ENCODE measurements around the gene FREY1. TPM values are rescaled to one million over a fixed set of nuclear protein-coding genes. Genes with fewer than 3 reads are reported as not detected.

FREY1 gene, protein sequence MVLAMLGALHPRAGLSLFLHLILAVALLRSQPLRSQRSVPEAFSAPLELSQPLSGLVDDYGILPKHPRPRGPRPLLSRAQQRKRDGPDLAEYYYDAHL
- under 1 TPM; 0.38 to 0.74 (median 0.68) TPM for total RNA-seq (2021; fragmentation: NEBNext Ultra II Directional; extraction: Animal tissue kit (Norgen Biotek cat#: 25700))
- long read RNA-seq, result 0 reads

DNA sequence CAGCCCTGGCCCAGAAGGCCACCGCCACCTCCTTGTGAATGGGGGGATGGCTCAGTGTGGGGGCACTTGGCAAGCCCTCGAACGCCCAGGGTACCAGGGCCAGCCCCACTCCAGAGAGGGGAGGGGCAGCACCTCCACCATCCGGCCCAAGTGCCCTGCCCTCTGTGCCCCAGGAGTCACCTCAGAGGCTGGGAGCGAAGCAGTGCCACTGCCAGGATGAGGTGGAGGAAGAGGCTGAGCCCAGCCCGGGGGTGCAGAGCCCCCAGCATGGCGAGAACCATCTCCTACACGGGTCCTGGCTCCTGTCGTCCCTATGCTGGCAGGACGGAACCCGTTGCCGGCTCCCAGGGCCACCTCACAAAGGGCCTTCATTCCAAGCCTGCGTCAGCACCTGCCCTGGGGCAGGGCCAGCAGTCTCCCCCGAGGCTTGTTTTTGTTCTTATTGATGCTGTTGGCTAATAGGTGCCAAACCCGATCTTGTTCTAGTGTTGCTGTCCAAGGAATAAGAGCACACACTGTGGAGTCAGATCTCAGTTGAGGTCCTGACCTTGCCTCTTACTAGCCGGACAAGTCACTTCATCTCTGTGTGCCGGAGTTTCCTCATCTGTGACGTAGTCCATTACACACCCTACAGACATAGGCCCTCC, at the start of gene FREY1:
TSS of gene FREY1 (minus strand) at position 307 of the 647 bp plus-strand sequence. CDS start at position 281, 26 bp downstream.
- TF ChIP-seq, protein P1, sequence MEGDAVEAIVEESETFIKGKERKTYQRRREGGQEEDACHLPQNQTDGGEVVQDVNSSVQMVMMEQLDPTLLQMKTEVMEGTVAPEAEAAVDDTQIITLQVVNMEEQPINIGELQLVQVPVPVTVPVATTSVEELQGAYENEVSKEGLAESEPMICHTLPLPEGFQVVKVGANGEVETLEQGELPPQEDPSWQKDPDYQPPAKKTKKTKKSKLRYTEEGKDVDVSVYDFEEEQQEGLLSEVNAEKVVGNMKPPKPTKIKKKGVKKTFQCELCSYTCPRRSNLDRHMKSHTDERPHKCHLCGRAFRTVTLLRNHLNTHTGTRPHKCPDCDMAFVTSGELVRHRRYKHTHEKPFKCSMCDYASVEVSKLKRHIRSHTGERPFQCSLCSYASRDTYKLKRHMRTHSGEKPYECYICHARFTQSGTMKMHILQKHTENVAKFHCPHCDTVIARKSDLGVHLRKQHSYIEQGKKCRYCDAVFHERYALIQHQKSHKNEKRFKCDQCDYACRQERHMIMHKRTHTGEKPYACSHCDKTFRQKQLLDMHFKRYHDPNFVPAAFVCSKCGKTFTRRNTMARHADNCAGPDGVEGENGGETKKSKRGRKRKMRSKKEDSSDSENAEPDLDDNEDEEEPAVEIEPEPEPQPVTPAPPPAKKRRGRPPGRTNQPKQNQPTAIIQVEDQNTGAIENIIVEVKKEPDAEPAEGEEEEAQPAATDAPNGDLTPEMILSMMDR (IDR thresholded peaks at IDR 0.05), result no peak

DNA sequence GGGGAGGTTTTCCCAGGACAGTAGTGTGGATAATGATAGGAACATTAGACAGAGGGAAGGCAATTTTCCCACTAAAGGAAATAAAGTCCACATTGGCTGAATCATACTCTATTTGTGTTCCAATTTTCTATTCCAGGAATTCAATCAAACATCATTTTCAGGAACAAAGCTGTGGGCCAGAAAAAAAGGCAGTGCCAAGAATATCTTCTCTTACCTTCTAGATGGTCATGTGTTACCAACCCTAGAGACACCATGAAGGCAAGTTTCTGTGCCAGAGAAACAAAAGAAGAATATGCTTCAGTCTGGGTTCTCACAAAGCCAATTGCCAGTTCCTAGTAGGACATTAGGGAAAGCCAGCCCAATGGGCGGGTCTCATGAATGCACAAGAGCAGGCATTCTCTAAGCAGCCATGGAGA, 42.9 kb upstream of the FREY1 start:
- Mint-ChIP-seq H3K4me1 (ENCODE audit: low read depth) (no peaks in the 10 kb centered on the region), H3K27me3 (ENCODE audit: insufficient read depth) (no peaks in the 10 kb centered on the region; the same call in 1 of the 2 replicates), H3K27ac (no peak overlapping the region), H3K36me3 (ENCODE audit: low read depth) (peaks cover 38% of the 10 kb centered on the region), H3K4me3 (no peak overlapping the region), H3K9me3 (no peaks in the 10 kb centered on the region)
- DNase-seq, result no peak
- TF ChIP-seq, protein P1 (IDR thresholded peaks at IDR 0.05), result no peak

More for the DNA sequence above, at the start of gene FREY1:
- DNase-seq, result no peak
- H3K27ac Mint-ChIP-seq, result no peak within 1 kb of the TSS
- no peaks in the 10 kb centered on the region; the same call in 1 of the 2 replicates for H3K27me3 Mint-ChIP-seq (ENCODE audit: insufficient read depth)
- H3K36me3 Mint-ChIP-seq (ENCODE audit: low read depth), result no peaks in the 10 kb centered on the region
- H3K4me3 Mint-ChIP-seq, result no peak within 1 kb of the TSS
- H3K4me1 Mint-ChIP-seq (ENCODE audit: low read depth), result peaks cover 6% of the 10 kb centered on the region; the same call in 1 of the 2 replicates
- H3K9me3 Mint-ChIP-seq, result no peaks in the 10 kb centered on the region

DNA sequence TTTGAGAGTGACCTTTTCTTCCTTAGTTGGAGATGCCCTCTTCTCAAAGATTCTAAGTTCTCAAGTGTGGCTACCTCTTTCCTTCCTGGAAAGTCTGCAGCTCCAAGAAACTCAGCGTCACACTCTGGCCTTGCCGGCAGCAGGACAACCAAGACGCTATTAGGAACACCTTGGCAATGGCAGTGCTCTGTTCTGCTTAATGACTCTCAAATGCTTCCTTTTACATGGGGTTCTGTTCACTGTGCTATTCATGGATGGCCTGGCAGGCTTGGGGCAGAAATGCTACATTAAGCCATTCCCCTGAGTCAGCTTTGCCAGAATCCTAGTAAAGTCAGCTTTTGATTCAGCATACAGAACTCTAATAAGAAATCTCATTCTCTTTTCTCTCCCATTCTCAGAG, 41.3 kb upstream of the FREY1 start:
- Mint-ChIP-seq H3K27me3 (ENCODE audit: insufficient read depth) (no peaks in the 10 kb centered on the region; the same call in 1 of the 2 replicates), H3K9me3 (no peaks in the 10 kb centered on the region), H3K4me1 (ENCODE audit: low read depth) (no peaks in the 10 kb centered on the region), H3K27ac (no peak overlapping the region), H3K4me3 (no peak overlapping the region), H3K36me3 (ENCODE audit: low read depth) (peaks cover 41% of the 10 kb centered on the region)
- no peak for DNase-seq
- TF ChIP-seq, protein P1 (IDR thresholded peaks at IDR 0.05), result no peak

DNA sequence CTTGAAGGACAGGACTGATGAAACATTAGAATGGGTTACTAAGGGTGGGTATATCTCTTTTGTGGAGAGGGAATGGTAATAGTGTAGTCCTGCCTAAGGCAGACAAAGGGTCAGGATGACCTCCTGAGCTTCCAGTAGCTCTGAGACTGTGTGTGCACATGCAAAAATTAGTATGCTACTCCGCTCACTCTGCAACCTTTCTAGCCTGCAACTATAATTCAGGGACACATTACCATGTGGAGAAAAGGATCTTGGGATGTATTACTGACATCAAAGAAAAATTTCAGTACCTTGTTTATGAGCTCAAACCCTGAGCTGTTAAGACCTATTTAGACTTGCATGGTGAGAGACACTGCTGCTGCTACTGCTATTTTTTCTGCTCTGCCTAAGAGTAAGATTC, 40.8 kb upstream of the FREY1 start:
- Mint-ChIP-seq H3K27ac (no peak overlapping the region), H3K4me1 (ENCODE audit: low read depth) (no peaks in the 10 kb centered on the region), H3K4me3 (no peak overlapping the region), H3K27me3 (ENCODE audit: insufficient read depth) (no peaks in the 10 kb centered on the region; the same call in 1 of the 2 replicates), H3K9me3 (no peaks in the 10 kb centered on the region), H3K36me3 (ENCODE audit: low read depth) (peaks cover 36% of the 10 kb centered on the region)
- DNase-seq, result no peak
- TF ChIP-seq, protein P1 (IDR thresholded peaks at IDR 0.05), result no peak

DNA sequence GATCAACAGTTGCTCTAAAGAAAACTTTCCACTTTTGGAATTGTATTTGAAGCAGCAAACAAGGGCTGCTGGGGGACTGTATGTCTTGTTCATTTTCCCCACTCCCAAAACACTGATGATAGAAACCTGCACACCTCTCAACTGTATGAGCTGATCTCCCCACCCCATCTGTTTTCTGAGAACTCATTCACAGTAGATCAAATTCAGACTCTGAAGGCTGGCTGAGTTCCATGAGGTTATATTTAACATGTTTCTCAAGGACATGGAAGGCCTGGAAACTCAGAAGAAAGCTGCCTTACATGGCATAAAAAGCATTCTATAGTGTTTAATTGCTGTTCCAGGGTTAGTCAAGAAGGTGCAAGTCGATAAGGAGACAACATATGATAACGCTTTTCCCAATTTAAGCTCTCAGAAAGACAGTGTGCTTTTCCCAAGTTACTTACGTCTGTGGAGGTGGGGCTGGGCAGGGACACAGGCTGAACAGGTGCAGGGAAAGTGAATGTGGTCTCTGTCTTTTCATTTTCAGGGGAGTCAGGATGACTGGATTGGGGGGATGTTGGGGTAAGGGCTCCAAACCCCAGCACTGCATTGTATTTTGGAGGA, 38.4 kb upstream of the FREY1 start:
- Mint-ChIP-seq H3K27me3 (ENCODE audit: insufficient read depth) (no peaks in the 10 kb centered on the region; the same call in 1 of the 2 replicates), H3K9me3 (no peaks in the 10 kb centered on the region), H3K27ac (no peak overlapping the region), H3K4me1 (ENCODE audit: low read depth) (no peaks in the 10 kb centered on the region), H3K4me3 (no peak overlapping the region), H3K36me3 (ENCODE audit: low read depth) (peaks cover 41% of the 10 kb centered on the region)
- DNase-seq, result no peak
- TF ChIP-seq, protein P1 (IDR thresholded peaks at IDR 0.05), result no peak

Measured in HFFc6 (cell line).